NCI-H524 (cell line): ENCODE results near the gene LIMK2.
A peak's percentile ranks its signal among the peaks of the same experiment; 100 is the strongest.
"Not testable (repeated sequence)": the region's sequence is repeated elsewhere in the genome, so short reads cannot be mapped to it uniquely, and the experiment has no call there.

Experiments
- DNase-seq, 2 experiments: peaks; one replicate each; lab custom pipeline; 2025; lab: John Stamatoyannopoulos, UW

The LIMK2 gene

GRCh38 chr22:31290494-31291471, 78.7 kb downstream of the LIMK2 start:
- DNase-seq: peak; percentile 83 to 90

GRCh38 chr22:31291481-31292235, 79.6 kb downstream of the LIMK2 start:
- peak in 1 of 2 experiments; percentile 42 for DNase-seq

GRCh38 chr22:31292236-31292989, 80.3 kb downstream of the LIMK2 start, which contains the start of gene PIK3IP1:
TSS of gene PIK3IP1 (minus strand) at chr22:31292488. CDS start at chr22:31292344, 144 bp downstream.
- peak; percentile 52 to 92 for DNase-seq

DNA sequence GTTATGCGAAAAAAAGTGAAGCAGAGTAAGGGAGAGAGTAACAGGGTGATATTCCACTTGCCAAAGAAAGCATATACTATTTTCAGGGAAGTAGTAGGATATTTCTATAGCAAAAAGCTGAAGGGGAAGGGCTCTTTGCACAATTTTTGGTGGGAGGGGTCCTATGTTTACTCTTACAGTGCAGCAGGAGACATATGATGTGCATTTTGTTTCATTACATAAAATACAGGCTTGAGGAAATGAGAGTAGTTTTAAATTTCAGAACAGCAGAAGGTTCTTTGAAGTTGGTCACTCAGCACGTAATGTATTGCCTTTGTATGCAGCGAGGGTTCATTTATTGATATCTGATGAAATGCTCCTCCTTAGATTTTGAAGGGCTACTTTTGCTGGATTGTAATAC, 83.3 kb downstream of the LIMK2 start:
- no peak for DNase-seq

DNA sequence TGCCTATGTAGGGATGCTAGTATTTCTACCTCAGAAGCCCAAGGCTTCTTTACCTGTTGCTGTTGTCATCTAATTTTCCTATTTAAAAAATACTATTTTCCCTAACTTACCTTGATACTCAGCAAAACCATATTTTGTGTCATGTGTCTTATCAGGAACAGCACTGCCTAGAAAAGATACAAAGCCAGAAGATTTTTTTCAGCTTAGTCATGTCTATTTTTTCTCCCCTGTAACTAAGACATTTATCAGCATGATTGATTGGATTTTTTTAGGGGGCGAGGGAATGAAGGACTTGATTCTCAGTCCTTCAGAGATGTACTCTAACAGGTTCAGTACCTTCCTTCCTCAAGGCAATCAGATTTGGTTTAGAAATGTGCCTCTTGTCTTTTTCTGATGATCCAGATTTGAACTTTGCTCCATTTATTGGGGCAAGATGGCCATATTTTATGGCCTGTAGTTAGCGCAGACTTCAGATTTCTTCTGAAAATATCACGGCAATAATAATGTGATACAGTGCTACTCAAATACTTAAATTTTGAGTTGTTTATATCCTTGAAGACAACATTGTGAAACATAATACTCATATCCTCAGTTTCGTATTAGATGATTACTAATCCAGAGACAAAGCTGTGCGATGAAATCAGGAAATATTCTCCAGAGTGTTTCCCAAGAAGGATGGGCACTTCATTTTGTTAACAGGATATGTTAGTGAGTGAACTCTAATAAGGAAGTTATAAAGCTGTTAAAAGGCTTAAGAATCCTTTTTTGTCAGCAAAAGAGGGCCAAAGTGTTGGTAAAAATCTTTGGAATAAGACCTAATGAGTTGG, 83.9 kb downstream of the LIMK2 start:
- no peak for DNase-seq

GRCh38 chr22:31300896-31301295, 88.8 kb downstream of the LIMK2 start:
- DNase-seq: no peak

GRCh38 chr22:31302006-31302405, 89.9 kb downstream of the LIMK2 start:
- no peak for DNase-seq

DNA sequence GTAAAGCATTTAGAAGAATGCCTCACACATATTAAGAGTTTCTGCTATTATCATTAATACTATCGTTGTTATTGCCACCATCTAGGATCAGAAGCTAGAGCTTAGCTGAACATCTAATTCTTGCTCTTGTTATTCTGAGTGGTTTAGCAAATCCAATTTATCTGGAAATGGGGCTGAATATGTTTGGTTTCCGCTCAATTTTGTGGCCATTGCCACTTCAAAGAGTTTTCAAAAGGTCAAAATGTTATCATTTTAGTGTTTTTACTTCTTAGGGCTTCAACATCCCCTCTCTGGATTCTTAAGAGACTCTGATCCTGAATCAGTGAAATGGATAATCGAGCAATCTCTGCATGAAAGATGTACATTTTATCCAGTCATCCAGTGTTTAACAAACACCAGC, 90.4 kb downstream of the LIMK2 start:
- no peak for DNase-seq

GRCh38 chr22:31305194-31305593, 93.1 kb downstream of the LIMK2 start:
- no peak for DNase-seq

DNA sequence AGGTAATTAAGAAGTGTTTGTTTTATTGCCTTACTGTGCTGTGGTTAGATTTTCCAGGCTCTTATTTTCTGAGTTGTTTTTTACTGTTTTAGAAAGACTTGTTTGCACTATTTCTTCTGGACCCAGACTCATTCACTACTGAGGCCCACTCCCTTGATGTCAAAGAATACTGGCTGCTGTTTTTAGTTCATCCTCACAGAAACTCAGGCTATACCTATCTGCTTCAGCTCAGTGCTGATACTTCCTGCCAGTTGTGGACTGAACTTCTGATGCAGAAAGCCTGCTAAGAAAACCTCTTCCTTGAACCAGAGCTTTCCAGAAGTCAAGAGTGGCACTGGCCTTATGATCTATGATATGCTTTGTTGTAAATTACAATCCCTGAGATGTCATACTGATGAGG, 96.1 kb downstream of the LIMK2 start:
- no peak for DNase-seq

DNA sequence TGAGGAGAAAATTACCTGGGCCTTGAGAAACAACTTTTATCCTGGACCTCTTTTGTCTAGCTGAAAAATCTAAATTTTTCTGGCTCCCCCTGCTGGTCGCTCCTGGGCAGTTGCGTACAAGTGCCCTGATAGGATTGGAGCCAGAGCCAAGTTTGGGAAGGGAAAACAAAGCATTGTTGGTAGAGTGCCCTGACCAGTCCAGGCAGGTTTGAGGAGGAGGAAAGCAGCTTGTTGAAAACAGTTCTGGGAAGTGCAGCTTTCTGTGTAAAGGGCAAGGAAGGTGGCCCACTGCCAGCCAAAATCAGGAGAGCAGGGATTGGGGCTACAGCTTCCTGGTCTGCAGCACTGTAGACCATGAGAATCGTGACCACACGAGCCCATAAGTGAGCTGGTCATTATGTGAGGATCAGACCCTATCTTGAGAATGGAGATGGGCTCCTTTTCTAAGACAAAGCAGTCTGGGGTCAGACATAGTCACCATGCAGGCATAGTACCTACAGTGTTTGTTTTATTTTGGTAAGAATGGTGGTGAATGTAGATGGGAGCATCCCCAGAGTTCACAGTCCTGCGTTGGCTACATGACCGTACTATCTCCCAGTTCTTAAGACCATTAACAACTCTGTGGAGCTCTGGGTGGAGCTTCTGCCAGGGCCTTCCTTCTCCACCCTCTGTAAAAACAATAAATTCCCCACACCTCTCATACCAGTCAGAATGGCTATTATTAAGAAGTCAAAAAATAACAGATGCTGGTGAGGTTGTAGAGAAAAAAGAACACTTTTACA, 101.5 kb downstream of the LIMK2 start:
- DNase-seq: peak in 1 of 2 experiments; percentile 43

GRCh38 chr22:31314220-31314619, 102.1 kb downstream of the LIMK2 start:
- DNase-seq: not testable (repeated sequence)

DNA sequence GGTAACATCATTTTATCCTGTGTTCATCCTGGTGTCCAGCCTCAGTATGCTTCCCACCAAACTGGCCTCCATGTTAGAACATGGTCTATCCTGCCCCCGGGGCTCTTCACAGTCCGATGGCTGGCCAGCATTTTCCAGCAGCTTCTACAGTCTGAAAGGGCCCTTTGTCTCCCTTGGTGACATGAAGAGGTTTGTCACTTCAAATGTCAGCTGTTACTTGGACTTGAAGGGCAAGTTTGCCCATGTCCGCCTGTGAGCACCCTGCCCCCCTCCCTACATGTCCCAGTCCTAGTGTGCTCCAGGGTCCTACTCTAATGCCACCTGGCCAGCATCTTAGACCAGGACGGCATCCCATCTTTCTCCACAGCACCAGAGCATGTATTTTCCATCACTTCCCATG, 109.3 kb downstream of the LIMK2 start:
- no peak for DNase-seq

DNA sequence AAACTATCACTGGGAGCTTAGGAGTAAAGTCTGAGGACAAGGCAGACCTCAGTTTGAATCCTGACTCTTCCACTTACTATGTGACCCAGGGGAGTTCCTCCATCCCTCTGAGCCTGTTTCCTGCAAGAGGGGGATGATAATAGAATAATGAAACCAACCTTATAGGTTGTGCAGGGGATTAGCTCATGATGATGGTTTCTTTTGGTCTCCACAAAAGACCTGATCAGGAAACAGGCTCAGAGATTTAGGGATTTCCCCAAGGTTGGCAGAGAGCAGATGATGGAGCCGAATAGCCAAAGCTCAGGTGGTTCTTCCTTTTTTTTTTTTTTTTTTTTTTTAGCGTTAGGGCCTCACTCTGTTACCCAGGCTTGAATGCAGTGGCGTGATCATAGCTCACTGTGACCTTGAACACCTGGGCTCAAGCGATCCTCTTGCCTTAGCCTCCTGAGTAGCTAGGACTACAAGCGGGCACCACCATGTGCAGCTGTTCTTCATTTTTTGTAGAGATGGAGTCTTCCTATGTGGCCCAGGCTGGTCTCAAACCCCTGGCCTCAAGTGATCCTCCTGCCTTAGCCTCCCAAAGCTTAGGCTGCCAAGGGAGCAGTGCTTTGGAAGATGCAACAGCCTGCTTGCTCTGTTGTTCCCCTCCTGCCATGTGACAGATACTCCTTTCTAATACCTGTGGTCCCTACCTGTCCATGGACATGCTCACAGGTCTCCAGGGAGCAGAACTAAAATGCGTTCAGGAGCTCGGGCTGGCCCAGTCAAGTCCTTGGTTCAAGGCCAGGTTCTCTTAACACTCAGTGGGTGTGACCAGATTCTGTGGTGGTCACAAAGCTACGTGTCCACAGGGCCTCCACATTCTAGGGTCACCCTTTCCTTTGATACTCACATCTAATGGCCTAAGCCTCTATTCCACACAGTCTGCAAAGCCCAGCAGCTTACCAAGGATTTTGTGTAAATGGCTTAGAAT, 111.8 kb downstream of the LIMK2 start:
- DNase-seq: no peak

DNA sequence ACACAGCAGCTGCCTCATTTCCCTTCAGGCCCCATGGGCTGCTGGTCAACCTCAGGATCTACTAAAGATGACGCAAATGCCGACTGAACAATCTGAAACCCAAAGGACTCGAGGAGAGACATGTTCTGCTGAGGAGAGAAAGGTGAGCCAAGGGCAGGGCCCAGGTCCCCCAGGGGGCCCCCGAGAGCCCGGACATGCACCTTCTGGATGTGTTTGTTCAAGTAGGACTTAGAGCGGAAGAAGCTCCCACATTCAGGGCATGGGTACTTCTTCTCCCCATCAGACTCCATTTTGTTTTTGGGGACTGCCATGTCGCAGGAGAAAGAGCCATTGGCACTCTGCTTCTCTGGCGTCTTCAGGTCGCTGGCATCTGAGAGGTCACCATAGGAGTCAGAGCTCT, 114.8 kb downstream of the LIMK2 start:
- no peak for DNase-seq

GRCh38 chr22:31327806-31328543, 115.9 kb downstream of the LIMK2 start:
- no peak for DNase-seq

DNA sequence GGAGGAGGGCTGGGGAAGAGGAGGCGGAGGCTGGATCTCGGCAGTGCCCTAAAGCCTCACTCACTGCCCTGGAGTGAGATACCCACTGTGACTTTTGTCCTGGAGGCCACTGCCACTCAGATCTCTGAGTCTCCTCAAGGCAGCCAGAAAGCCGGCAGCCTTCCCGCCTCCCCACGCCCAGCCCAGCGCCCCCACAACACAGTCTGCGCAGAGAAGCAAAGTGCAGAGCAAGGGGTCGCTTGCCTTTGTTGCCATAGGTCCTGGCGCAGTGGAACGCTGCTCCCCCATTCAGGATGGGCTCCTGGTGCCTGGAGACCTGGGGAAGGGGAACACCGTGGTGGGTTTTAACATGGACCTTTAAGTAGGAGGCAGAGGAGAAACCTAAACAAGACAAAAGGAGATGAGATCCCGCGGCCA, 116.5 kb downstream of the LIMK2 start:
- DNase-seq: no peak

DNA sequence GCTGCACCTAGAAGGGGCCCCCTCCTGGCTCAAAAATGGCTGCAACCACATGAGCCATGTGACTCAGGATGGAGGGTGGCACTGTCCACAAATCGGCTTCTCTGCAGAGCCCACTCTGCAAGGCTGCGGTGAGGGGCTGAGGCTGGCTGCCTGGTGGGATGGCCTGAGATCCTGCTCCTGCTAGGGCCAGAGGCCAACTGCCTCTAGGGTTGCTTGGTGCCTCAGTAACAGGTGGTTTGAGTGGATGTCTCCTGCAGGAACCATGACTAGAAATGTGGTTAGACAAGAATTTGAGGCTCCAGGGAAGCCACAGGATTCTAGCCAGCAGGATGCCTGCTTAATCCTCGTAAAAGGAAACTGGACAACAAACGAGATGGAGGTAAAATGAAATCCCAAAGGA, 116.9 kb downstream of the LIMK2 start:
- DNase-seq: no peak
